Endometrial microvascular endothelial cells (primary cell): ENCODE data around the gene ADRB2. TPM values are rescaled to one million over a fixed set of nuclear protein-coding genes. Genes with fewer than 3 reads are reported as not detected.
"Not testable (repeated sequence)": the region's sequence is repeated elsewhere in the genome, so short reads cannot be mapped to it uniquely, and the experiment has no call there.

Experiments
- in situ Hi-C: cut with HindIII; loops from 2 replicates; pipeline ENCODE4 v1.10.0; 2017; ENCODE audit warnings: low sequenced_read_pairs, low pct_unique_long_range_greater_than_20kb; ENCODE audit errors: inconsistent ontology term
- total RNA-seq: library from RNA; depleted of rRNA; stranded (reverse); fragments of >200 nt; gene quantifications from one replicate; pipeline ENCODE4 v1.2.3, GENCODE V29; 2015; ENCODE audit errors: inconsistent ontology term

ADRB2 gene
- total RNA-seq, 1 donor from 2014 or later = 5.9 TPM

GRCh38 chr5:148803451-148803850 lies 23.0 kb upstream of the ADRB2 start:
- in situ Hi-C loops = not testable (repeated sequence)

DNA sequence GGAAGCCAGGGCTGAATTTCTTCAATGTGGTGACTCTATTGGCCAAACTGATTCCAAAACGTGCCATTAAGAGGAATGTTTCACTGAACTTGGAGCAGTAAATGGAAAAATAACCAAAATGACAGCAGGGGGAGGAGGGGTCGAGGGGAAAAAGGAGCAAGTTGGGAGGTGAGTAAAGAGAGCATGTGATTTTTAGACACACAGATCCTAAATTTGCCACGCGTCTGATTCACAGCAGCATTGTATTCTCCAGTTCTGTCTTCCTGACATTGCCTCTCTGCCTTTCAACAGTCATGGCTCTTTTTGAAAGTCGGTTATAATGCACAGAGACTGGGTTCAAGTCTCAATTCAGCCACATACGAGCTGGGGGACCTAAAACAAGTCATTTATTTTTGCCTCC lies 22.0 kb upstream of the ADRB2 start:
- in situ Hi-C loops = no loop called here

- in situ Hi-C loops = no loop called here
Observed at GRCh38 chr5:148805326-148806290, 20.8 kb upstream of the ADRB2 start.

GRCh38 chr5:148806520-148806931 lies 19.9 kb upstream of the ADRB2 start:
- in situ Hi-C loops = no loop called here

DNA sequence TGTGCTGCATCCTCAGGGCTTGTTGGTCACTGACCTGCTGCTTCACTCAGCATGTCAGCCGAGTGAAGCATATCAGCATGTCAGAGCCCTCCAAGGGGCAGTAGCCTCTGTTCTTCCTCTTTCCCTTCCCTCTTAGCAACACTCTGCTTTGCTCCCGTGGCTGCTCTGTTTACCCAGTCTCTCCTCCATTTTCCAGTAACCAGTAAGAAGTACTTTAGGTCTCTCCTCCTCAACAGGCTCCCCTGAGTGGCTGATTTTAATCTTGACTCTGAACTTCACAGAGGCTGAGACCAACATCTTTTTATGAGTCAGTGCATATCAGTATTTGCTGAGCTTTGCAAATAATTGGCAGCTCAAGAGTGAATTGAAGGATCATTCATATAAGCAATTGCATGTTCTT lies 18.6 kb upstream of the ADRB2 start:
- in situ Hi-C loops = no loop called here

DNA sequence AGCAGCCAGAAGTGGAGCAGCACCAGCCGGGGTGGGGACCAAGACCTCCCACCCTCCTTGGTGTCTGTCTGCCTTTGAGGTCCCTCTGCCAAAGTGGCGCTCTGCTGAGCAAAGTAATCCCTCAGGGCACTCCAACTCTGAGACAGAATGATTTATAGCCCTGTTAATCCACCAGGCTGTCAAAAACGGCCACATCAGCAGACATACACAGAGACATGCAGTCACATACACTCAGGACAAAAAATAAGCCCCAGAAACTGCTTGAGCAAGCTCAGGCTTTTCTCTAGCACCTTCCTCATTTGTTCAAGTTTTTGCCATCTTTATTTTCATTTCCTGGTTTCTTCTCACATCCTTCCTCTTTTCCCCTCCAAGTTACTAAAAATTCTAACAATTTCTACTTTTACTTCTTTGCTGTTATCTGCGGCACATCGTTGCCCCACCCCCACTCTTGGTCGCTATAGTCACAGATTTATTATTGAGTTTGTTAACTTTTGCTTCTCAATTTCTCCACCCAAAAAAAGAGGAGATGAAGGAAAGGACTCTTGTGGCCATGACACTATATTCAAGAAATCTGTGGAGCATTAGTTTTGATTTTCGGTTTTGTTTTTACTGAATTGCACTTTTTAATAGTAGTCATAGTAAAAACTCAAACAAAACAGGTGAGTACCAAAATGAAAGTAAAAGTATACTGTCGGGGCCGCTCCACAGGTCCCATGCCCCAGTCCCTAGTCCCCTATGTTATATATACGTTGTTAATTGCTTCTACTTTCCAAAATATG lies 17.4 kb upstream of the ADRB2 start:
- in situ Hi-C loops = no loop called here

DNA sequence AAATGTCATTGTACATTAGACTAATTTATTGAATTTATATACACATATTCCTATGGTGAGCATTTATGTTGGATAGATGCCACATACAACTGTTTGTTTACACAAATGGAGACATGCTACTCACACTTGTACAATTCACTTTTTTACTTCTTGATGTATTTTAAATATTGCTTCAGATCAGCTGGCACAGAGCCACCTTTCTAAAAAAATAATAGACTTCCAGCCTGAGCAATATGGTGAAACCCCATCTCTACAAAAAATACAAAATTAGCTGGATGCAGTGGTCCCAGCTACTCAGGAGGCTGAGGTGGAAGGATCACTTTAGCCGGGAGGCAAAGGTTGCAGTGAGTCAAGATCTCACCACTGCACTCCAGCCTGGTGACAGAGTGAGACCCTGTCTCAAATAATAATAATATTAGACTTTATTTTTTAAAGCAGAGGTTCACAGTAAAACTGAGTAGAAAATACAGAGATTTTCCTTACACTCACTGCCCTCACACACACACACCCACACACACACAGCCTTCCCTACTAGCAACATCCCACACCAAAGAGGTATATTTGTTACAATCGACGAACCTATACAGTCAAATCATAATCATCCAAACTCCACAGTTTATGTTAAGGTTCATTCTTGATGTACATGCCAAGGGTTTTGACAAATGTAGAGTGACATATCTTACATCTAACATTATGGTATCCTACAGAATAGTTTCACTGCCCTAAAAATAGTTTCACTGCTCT lies 16.5 kb upstream of the ADRB2 start:
- in situ Hi-C loops = no loop called here

DNA sequence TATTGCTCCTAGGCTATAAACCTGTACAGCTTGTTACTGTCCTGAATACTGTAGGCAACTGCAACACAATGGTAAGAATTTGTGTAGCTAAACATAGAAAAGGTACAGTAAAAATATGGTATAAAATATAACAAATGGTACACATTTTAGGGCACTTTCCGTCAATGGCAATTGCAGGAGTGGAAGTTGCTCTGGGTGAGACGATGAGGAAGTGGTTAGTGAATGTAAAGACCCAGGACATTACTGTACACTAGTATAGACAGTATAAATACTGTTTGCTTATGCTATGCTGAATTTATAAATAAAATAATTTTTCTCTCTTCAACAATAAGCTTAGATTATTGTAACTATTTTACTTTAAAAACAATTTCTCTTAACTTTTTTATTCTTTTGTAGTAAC lies 15.6 kb upstream of the ADRB2 start:
- in situ Hi-C loops = no loop called here

DNA sequence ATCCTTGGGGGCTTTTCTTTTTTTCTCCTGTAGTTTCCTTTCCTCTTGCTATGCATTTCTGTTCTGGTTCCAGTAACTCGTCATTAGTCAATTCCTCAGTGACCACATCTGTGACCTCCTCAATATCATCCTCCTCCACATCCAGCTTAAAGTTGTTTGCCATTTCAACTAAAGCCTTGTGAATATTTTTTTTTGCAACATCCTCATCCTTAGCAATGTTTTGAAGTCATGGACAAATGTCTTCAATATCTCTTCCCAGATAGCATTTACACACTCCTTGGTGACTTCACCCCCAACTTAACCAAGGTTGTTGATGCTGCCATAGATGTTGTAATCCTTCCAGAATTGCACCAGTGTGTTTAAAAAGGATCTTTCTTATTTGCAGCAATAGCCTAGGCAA lies 14.7 kb upstream of the ADRB2 start:
- in situ Hi-C loops = no loop called here

GRCh38 chr5:148815086-148815485 lies 11.3 kb upstream of the ADRB2 start:
- in situ Hi-C loops = no loop called here

DNA sequence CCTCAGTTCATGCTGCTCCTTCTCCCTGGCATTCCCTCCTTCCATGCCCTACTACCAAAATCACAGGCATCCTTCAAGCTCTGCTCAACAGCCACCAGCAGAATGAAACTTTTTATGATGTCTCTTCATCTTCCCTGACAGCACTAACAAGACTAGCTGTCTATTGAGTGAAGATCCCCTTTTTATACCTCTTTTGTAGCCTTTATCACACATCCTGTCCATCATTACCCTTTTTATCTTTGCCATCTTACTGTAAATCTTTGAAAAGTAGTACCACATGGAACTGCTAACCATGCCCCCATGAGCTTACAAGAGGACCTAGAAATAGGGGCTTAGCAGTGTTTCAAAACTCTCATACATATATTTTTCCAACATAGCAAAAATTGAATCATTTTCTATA lies 10.8 kb upstream of the ADRB2 start:
- in situ Hi-C loops = no loop called here

- in situ Hi-C loops = no loop called here
Observed at GRCh38 chr5:148816357-148816756, 10.1 kb upstream of the ADRB2 start.

DNA sequence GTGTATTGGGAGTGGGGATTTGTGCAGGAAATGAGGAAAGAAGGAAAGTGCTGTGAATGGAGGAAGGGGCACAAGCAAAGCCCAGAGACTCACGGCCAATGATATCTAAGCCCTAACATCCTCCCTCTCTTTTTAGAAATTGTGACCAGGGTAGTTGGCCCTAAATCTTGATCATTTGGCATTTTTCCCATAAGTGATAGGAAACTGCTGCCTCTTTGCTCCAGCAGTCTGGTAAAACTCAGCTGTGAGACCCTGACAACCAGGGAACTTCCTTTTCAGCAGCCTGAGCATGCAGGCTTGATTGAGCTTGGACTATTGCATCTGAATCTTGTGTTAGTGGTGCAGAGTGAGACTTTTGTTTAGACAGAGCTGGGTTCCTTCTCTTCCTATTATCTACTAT lies 9.6 kb upstream of the ADRB2 start:
- in situ Hi-C loops = no loop called here

DNA sequence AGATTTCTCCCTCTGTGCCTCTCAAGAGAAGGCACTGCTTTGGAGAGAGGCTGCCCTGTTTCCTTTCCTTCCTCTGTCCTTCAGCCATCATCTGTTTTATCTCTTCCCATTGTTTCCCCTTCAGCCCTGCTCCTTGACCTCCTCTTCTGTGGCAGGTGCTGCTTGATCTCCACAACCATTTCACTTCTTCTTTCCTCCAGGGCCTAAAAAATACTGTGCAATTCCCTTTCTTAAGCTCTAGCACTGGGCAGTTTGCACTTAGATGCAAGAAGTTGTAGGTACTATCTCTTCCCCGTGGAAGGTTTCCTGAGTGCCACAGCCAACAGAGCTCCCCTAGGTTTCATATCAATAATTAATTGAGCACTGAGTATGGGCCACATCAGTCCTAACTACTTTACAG lies 8.8 kb upstream of the ADRB2 start:
- in situ Hi-C loops = no loop called here

- in situ Hi-C loops = no loop called here
Observed at GRCh38 chr5:148820461-148821395, 5.7 kb upstream of the ADRB2 start.

GRCh38 chr5:148823871-148824270 lies 2.5 kb upstream of the ADRB2 start:
- in situ Hi-C loops = no loop called here

DNA sequence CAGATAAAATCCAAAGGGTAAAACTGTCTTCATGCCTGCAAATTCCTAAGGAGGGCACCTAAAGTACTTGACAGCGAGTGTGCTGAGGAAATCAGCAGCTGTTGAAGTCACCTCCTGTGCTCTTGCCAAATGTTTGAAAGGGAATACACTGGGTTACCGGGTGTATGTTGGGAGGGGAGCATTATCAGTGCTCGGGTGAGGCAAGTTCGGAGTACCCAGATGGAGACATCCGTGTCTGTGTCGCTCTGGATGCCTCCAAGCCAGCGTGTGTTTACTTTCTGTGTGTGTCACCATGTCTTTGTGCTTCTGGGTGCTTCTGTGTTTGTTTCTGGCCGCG lies 727 bp upstream of the ADRB2 start:
- in situ Hi-C loops = no loop called here

GRCh38 chr5:148826739-148827070 lies 294 bp downstream of the ADRB2 start:
- in situ Hi-C loops = no loop called here

- in situ Hi-C loops = no loop called here
Observed at GRCh38 chr5:148827723-148828122, 1.3 kb downstream of the ADRB2 start.
